ENCODE measurements around the gene GNG4. TPM values are rescaled to one million over a fixed set of nuclear protein-coding genes. Genes with fewer than 3 reads are reported as not detected.

The GNG4 gene
- total RNA-seq, 2 experiments from 2014 or later = not detected

GRCh38 chr1:235532360-235532759 lies 117.2 kb downstream of the GNG4 start:
- POLR2A ChIA-PET = no interaction called here
- no TSS peak for BruUV-seq (replicated peaks)
- no peaks in the 10 kb centered on the region for H3K9me3 ChIP-seq (ENCODE audit: low read length)
- H2AFZ ChIP-seq (ENCODE audit: low read length) = no peak overlapping the region
- no peak overlapping the region for H3K4me2 ChIP-seq (ENCODE audit: low read length)
- no peak for DNase-seq (ENCODE audit: low spot score)
- no peaks in the 10 kb centered on the region for H3K9me2 ChIP-seq (ENCODE audit: insufficient read depth, low read length)
- H3K36me3 ChIP-seq (ENCODE audit: insufficient read depth, low read length) = no peaks in the 10 kb centered on the region
- H3K4me3 ChIP-seq (ENCODE audit: low read depth, low read length, poor library complexity, severe bottlenecking) = no peak overlapping the region
- H3K27ac ChIP-seq (ENCODE audit: low read depth, low read length, poor library complexity, severe bottlenecking) = no peak overlapping the region
- no peaks in the 10 kb centered on the region for H3K79me2 ChIP-seq (ENCODE audit: insufficient read depth, low read depth, low read length)
- H4K20me1 ChIP-seq (ENCODE audit: insufficient read depth, low read length) = no peaks in the 10 kb centered on the region
- no peaks in the 10 kb centered on the region for H3K4me1 ChIP-seq (ENCODE audit: insufficient read depth, low read length, poor library complexity, severe bottlenecking)
- CTCF ChIA-PET (ENCODE audit: unreplicated experiment) = no interaction called here
- TF ChIP-seq CTCF (conservative IDR thresholded peaks at IDR 0.05; ENCODE audit: low read length) (no peak), EZH2phosphoT487 (IDR thresholded peaks at IDR 0.05; ENCODE audit: borderline replicate concordance, low read depth, low read length) (no peak)
- intact Hi-C loops (cut with micrococcal nuclease; ENCODE audit: unreplicated experiment) = no loop called here

- DNase-seq (ENCODE audit: low spot score) = no peak
- no peaks in the 10 kb centered on the region for H3K9me3 ChIP-seq (ENCODE audit: low read length)
- no TSS peak for BruUV-seq (replicated peaks)
- no peaks in the 10 kb centered on the region for H3K79me2 ChIP-seq (ENCODE audit: insufficient read depth, low read depth, low read length)
- H3K4me2 ChIP-seq (ENCODE audit: low read length) = no peak overlapping the region
- TF ChIP-seq CTCF (conservative IDR thresholded peaks at IDR 0.05; ENCODE audit: low read length) = no peak
- no peak for TF ChIP-seq EZH2phosphoT487 (IDR thresholded peaks at IDR 0.05; ENCODE audit: borderline replicate concordance, low read depth, low read length)
- no peaks in the 10 kb centered on the region for H3K36me3 ChIP-seq (ENCODE audit: insufficient read depth, low read length)
- H3K9me2 ChIP-seq (ENCODE audit: insufficient read depth, low read length) = no peaks in the 10 kb centered on the region
- intact Hi-C loops (cut with micrococcal nuclease; ENCODE audit: unreplicated experiment) = no loop called here
- ChIA-PET POLR2A (interaction anchor here (0.8 to 1.5 kb wide), 4 partner anchors 32 to 448 kb away, joined by 3 to 4 read pairs (median 3); no protein-coding TSS in a partner anchor), CTCF (ENCODE audit: unreplicated experiment) (no interaction called here)
- H2AFZ ChIP-seq (ENCODE audit: low read length) = no peak overlapping the region
- H3K27ac ChIP-seq (ENCODE audit: low read depth, low read length, poor library complexity, severe bottlenecking) = no peak overlapping the region
- H3K4me1 ChIP-seq (ENCODE audit: insufficient read depth, low read length, poor library complexity, severe bottlenecking) = no peaks in the 10 kb centered on the region
- no peak overlapping the region for H3K4me3 ChIP-seq (ENCODE audit: low read depth, low read length, poor library complexity, severe bottlenecking)
- H4K20me1 ChIP-seq (ENCODE audit: insufficient read depth, low read length) = no peaks in the 10 kb centered on the region
Measured at GRCh38 chr1:235527196-235527814, 122.3 kb downstream of the GNG4 start.

GRCh38 chr1:235525314-235525713 lies 124.3 kb downstream of the GNG4 start:
- Histone ChIP-seq H3K4me2 (ENCODE audit: low read length) (no peak overlapping the region), H2AFZ (ENCODE audit: low read length) (no peak overlapping the region), H3K9me2 (ENCODE audit: insufficient read depth, low read length) (no peaks in the 10 kb centered on the region), H4K20me1 (ENCODE audit: insufficient read depth, low read length) (no peaks in the 10 kb centered on the region), H3K4me3 (ENCODE audit: low read depth, low read length, poor library complexity, severe bottlenecking) (no peak overlapping the region), H3K9me3 (ENCODE audit: low read length) (no peaks in the 10 kb centered on the region), H3K36me3 (ENCODE audit: insufficient read depth, low read length) (no peaks in the 10 kb centered on the region), H3K4me1 (ENCODE audit: insufficient read depth, low read length, poor library complexity, severe bottlenecking) (no peaks in the 10 kb centered on the region), H3K79me2 (ENCODE audit: insufficient read depth, low read depth, low read length) (no peaks in the 10 kb centered on the region), H3K27ac (ENCODE audit: low read depth, low read length, poor library complexity, severe bottlenecking) (no peak overlapping the region)
- no TSS peak for BruUV-seq (replicated peaks)
- POLR2A ChIA-PET = no interaction called here
- intact Hi-C loops (cut with micrococcal nuclease; ENCODE audit: unreplicated experiment) = no loop called here
- TF ChIP-seq CTCF (conservative IDR thresholded peaks at IDR 0.05; ENCODE audit: low read length) (no peak), EZH2phosphoT487 (IDR thresholded peaks at IDR 0.05; ENCODE audit: borderline replicate concordance, low read depth, low read length) (no peak)
- CTCF ChIA-PET (ENCODE audit: unreplicated experiment) = interaction anchor here (0.7 kb wide), 1 partner anchor 11 kb away, joined by 3 read pairs; no protein-coding TSS in a partner anchor
- no peak for DNase-seq (ENCODE audit: low spot score)

Measured in OCI-LY7 (cell line).